ENCODE data around the gene HCK.

Gene HCK

GRCh38 chr20:32057656-32058184 is 5.7 kb downstream of the HCK start:
- no peak for DNase-seq (ENCODE audit: low read depth in 4 of 4, low spot score in 1 of 4)

GRCh38 chr20:32059189-32059588 is 7.1 kb downstream of the HCK start:
- DNase-seq (ENCODE audit: low read depth in 4 of 4, low spot score in 1 of 4): no peak

GRCh38 chr20:32062776-32063170 is 10.7 kb downstream of the HCK start:
- DNase-seq (ENCODE audit: low read depth in 4 of 4, low spot score in 1 of 4): no peak

GRCh38 chr20:32063695-32064094 is 11.7 kb downstream of the HCK start:
- DNase-seq (ENCODE audit: low read depth in 4 of 4, low spot score in 1 of 4): no peak

- DNase-seq (ENCODE audit: low read depth in 4 of 4, low spot score in 1 of 4): no peak
These were observed 12.6 kb downstream of the HCK start for GRCh38 chr20:32064667-32065066.

- no peak for DNase-seq (ENCODE audit: low read depth in 4 of 4, low spot score in 1 of 4)
These were observed 15.3 kb downstream of the HCK start for GRCh38 chr20:32067234-32067821.

GRCh38 chr20:32068174-32068573 is 16.1 kb downstream of the HCK start:
- no peak for DNase-seq (ENCODE audit: low read depth in 4 of 4, low spot score in 1 of 4)

GRCh38 chr20:32069711-32070110 is 17.7 kb downstream of the HCK start:
- no peak for DNase-seq (ENCODE audit: low read depth in 4 of 4, low spot score in 1 of 4)

- no peak for DNase-seq (ENCODE audit: low read depth in 4 of 4, low spot score in 1 of 4)
These were observed 18.2 kb downstream of the HCK start for GRCh38 chr20:32070282-32070681.

GRCh38 chr20:32070690-32071213 is 18.7 kb downstream of the HCK start:
- no peak for DNase-seq (ENCODE audit: low read depth in 4 of 4, low spot score in 1 of 4)

- no peak for DNase-seq (ENCODE audit: low read depth in 4 of 4, low spot score in 1 of 4)
These were observed 19.5 kb downstream of the HCK start for GRCh38 chr20:32071395-32072167.

- no peak for DNase-seq (ENCODE audit: low read depth in 4 of 4, low spot score in 1 of 4)
These were observed 20.2 kb downstream of the HCK start for GRCh38 chr20:32072168-32072750.

- no peak for DNase-seq (ENCODE audit: low read depth in 4 of 4, low spot score in 1 of 4)
These were observed 23.5 kb downstream of the HCK start for GRCh38 chr20:32075534-32075933.

- no peak for DNase-seq (ENCODE audit: low read depth in 4 of 4, low spot score in 1 of 4)
These were observed 25.1 kb downstream of the HCK start for GRCh38 chr20:32077190-32077589.

- DNase-seq (ENCODE audit: low read depth in 4 of 4, low spot score in 1 of 4): no peak
These were observed 26.3 kb downstream of the HCK start for GRCh38 chr20:32078322-32078721.

- DNase-seq (ENCODE audit: low read depth in 4 of 4, low spot score in 1 of 4): no peak
These were observed 26.7 kb downstream of the HCK start for GRCh38 chr20:32078791-32079190.

- no peak for DNase-seq (ENCODE audit: low read depth in 4 of 4, low spot score in 1 of 4)
These were observed 27.6 kb downstream of the HCK start for GRCh38 chr20:32079655-32080109.

GRCh38 chr20:32080783-32081182 is 28.7 kb downstream of the HCK start:
- DNase-seq (ENCODE audit: low read depth in 4 of 4, low spot score in 1 of 4): no peak

GRCh38 chr20:32083469-32083868 is 31.4 kb downstream of the HCK start:
- DNase-seq (ENCODE audit: low read depth in 4 of 4, low spot score in 1 of 4): no peak

GRCh38 chr20:32087070-32087469 is 35.0 kb downstream of the HCK start:
- no peak for DNase-seq (ENCODE audit: low read depth in 4 of 4, low spot score in 1 of 4)

GRCh38 chr20:32088759-32089158 is 36.7 kb downstream of the HCK start:
- DNase-seq (ENCODE audit: low read depth in 4 of 4, low spot score in 1 of 4): no peak
